Osteoblast (primary cell): ENCODE measurements around the gene CYSRT1. TPM values are rescaled to one million over a fixed set of nuclear protein-coding genes. Genes with fewer than 3 reads are reported as not detected.
"Not testable (repeated sequence)": the region's sequence is repeated elsewhere in the genome, so short reads cannot be mapped to it uniquely, and the experiment has no call there.

Experiments used
- DNase-seq: peaks from one replicate; pipeline ENCODE4 v3.0.0; 2011; ENCODE audit warnings: low spot score, mixed read lengths; ENCODE audit not compliant: insufficient read length; ENCODE audit errors: missing footprints
- H2AFZ ChIP-seq: 2 replicates; pipeline ENCODE4 v1.6.0; 2011; ENCODE audit warnings: mild to moderate bottlenecking, low read length
- H3K27ac ChIP-seq: 2 replicates; pipeline ENCODE4 v1.5.1; 2011; ENCODE audit warnings: mild to moderate bottlenecking, low read depth, low read length, moderate library complexity
- H3K27me3 ChIP-seq: 2 replicates; pipeline ENCODE4 v1.6.0; 2012; ENCODE audit warnings: mild to moderate bottlenecking, control low read depth, inconsistent platforms, low read length, moderate library complexity; ENCODE audit not compliant: insufficient read depth
- H3K36me3 ChIP-seq: 2 replicates; pipeline ENCODE4 v1.5.1; 2011; ENCODE audit warnings: mild to moderate bottlenecking, low read length, control low read depth, moderate library complexity; ENCODE audit not compliant: insufficient read depth
- H3K4me1 ChIP-seq: 2 replicates; pipeline ENCODE4 v1.5.1; 2011; ENCODE audit warnings: mild to moderate bottlenecking, low read length, control low read depth, moderate library complexity; ENCODE audit not compliant: insufficient read depth
- H3K4me2 ChIP-seq: 2 replicates; pipeline ENCODE4 v1.6.0; 2011; ENCODE audit warnings: mild to moderate bottlenecking, low read length; ENCODE audit not compliant: insufficient read depth
- H3K4me3 ChIP-seq: fragments of 200-600 bp; sonication (generic); 3 replicates; pipeline ENCODE4 v1.5.1; 2012; ENCODE audit warnings: mild to moderate bottlenecking, low read length, inconsistent platforms; ENCODE audit not compliant: insufficient read depth
- H3K79me2 ChIP-seq: 2 replicates; pipeline ENCODE4 v1.6.0; 2012; ENCODE audit warnings: mild to moderate bottlenecking, low read length, control low read depth, inconsistent platforms; ENCODE audit not compliant: insufficient read depth
- H3K9me3 ChIP-seq: 2 replicates; pipeline ENCODE4 v1.5.1; 2011; ENCODE audit warnings: low read depth, low read length, control low read depth
- H4K20me1 ChIP-seq: 2 replicates; pipeline ENCODE4 v1.6.0; 2012; ENCODE audit warnings: mild to moderate bottlenecking, low read length, control low read depth; ENCODE audit not compliant: insufficient read depth
- total RNA-seq: library from RNA; depleted of rRNA; stranded (reverse); fragments of >200 nt; gene quantifications from 2 replicates; pipeline ENCODE4 v1.2.3, GENCODE V29; 2012
- TF ChIP-seq, protein P1 (sequence below): IDR thresholded peaks from 2 replicates; pipeline ENCODE4 v1.5.1; 2011; ENCODE audit warnings: mild to moderate bottlenecking, low read depth, low read length, moderate library complexity; ENCODE audit errors: extremely low read depth

The CYSRT1 gene
- total RNA-seq, 1 donor = 1.1 TPM

DNA sequence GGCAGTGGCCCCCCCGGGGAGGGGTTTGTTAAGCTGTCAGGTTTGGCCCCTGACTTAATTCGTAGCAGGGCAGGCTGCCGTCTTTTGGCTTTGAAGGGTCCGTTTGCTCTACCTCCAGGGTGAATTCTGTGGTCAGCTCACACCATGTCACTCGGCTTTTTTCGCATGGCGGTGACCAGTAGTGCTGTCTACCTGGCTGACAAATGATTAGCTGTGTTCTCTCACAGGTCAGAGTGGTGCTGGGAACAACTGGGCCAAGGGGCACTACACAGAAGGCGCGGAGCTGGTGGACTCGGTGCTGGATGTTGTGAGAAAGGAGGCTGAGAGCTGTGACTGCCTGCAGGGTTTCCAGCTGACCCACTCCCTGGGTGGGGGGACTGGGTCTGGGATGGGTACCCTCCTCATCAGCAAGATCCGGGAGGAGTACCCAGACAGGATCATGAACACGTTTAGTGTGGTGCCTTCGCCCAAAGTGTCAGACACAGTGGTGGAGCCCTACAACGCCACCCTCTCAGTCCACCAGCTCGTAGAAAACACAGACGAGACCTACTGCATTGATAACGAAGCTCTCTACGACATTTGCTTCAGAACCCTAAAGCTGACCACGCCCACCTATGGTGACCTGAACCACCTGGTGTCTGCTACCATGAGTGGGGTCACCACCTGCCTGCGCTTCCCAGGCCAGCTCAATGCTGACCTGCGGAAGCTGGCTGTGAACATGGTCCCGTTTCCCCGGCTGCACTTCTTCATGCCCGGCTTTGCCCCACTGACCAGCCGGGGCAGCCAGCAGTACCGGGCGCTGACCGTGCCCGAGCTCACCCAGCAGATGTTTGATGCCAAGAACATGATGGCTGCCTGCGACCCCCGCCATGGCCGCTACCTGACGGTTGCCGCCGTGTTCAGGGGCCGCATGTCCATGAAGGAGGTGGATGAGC is 17.6 kb downstream of the CYSRT1 start:
- TF ChIP-seq, protein P1, sequence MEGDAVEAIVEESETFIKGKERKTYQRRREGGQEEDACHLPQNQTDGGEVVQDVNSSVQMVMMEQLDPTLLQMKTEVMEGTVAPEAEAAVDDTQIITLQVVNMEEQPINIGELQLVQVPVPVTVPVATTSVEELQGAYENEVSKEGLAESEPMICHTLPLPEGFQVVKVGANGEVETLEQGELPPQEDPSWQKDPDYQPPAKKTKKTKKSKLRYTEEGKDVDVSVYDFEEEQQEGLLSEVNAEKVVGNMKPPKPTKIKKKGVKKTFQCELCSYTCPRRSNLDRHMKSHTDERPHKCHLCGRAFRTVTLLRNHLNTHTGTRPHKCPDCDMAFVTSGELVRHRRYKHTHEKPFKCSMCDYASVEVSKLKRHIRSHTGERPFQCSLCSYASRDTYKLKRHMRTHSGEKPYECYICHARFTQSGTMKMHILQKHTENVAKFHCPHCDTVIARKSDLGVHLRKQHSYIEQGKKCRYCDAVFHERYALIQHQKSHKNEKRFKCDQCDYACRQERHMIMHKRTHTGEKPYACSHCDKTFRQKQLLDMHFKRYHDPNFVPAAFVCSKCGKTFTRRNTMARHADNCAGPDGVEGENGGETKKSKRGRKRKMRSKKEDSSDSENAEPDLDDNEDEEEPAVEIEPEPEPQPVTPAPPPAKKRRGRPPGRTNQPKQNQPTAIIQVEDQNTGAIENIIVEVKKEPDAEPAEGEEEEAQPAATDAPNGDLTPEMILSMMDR = no peak
- Histone ChIP-seq H3K27ac (peak overlapping the region; percentile 34), H3K36me3 (peaks cover 20% of the 10 kb centered on the region), H4K20me1 (peaks cover 31% of the 10 kb centered on the region), H2AFZ (no peak overlapping the region), H3K4me3 (peak overlapping the region; percentile 89), H3K4me2 (peak overlapping the region; percentile 88), H3K9me3 (no peaks in the 10 kb centered on the region), H3K79me2 (peaks cover 39% of the 10 kb centered on the region), H3K4me1 (peaks cover 8% of the 10 kb centered on the region), H3K27me3 (no peaks in the 10 kb centered on the region)
- peak; percentile 80 for DNase-seq

DNA sequence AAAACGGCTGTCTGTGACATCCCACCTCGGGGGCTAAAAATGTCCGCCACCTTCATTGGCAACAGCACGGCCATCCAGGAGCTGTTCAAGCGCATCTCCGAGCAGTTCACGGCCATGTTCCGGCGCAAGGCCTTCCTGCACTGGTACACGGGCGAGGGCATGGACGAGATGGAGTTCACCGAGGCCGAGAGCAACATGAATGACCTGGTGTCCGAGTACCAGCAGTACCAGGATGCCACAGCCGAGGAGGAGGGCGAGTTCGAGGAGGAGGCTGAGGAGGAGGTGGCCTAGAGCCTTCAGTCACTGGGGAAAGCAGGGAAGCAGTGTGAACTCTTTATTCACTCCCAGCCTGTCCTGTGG is 18.3 kb downstream of the CYSRT1 start:
- DNase-seq, H3K27me3 ChIP-seq, H2AFZ ChIP-seq, H3K4me1 ChIP-seq, H3K9me3 ChIP-seq, H3K27ac ChIP-seq: not testable (repeated sequence)
- peak overlapping the region; percentile 89 for H3K4me3 ChIP-seq
- peak overlapping the region; percentile 88 for H3K4me2 ChIP-seq
- H3K79me2 ChIP-seq = peaks cover 33% of the 10 kb centered on the region
- peaks cover 31% of the 10 kb centered on the region for H4K20me1 ChIP-seq
- peaks cover 20% of the 10 kb centered on the region for H3K36me3 ChIP-seq

DNA sequence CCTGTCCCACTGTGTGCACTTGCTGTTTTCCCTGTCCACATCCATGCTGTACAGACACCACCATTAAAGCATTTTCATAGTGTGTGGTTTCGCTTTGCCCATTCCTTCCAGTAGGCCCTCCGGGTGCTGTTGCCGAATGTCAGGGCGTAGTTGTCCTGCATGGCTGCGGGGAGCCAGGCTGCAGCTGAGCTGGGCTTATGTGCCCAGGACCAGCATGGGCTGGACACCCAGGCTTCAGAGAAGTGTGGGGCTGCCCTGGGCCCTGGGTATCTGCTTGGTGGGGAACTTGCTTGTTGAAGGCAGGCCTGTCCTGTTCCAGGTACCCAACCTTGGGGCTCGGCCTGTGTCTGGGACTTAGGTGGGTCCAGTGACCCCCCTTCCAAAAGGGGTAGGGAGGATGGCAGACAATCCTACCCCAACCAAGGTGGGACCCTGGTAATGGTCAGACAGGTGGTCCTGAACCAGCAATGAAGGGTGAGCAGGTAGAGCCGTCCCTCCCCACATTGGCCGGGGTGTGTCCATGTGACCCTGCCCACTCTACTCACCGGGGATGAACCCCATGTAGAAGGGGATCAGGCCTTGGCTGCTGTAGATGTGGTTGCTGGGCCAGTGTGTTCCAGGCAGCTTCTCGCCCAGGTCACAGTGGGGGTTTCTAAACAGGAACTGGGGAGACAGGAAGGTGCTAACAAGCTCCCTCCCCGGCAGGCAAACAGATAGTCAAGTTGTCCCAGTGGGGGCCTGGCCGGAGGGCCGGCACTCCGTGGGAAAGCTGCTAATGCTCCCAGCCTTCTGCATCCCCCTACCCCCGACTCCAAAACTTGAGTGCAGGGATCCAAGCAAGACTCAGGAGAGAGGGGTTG is 18.9 kb downstream of the CYSRT1 start:
- H3K4me3 ChIP-seq = no peak overlapping the region
- peaks cover 20% of the 10 kb centered on the region for H3K36me3 ChIP-seq
- no peak overlapping the region for H2AFZ ChIP-seq
- peak; percentile 84 for DNase-seq
- TF ChIP-seq, protein P1 = no peak
- no peak overlapping the region for H3K27ac ChIP-seq
- H3K4me1 ChIP-seq = peaks cover 8% of the 10 kb centered on the region
- H3K27me3 ChIP-seq = no peaks in the 10 kb centered on the region
- H3K9me3 ChIP-seq = no peaks in the 10 kb centered on the region
- peaks cover 26% of the 10 kb centered on the region for H3K79me2 ChIP-seq
- H4K20me1 ChIP-seq = peaks cover 31% of the 10 kb centered on the region
- peak overlapping the region; percentile 4 for H3K4me2 ChIP-seq

DNA sequence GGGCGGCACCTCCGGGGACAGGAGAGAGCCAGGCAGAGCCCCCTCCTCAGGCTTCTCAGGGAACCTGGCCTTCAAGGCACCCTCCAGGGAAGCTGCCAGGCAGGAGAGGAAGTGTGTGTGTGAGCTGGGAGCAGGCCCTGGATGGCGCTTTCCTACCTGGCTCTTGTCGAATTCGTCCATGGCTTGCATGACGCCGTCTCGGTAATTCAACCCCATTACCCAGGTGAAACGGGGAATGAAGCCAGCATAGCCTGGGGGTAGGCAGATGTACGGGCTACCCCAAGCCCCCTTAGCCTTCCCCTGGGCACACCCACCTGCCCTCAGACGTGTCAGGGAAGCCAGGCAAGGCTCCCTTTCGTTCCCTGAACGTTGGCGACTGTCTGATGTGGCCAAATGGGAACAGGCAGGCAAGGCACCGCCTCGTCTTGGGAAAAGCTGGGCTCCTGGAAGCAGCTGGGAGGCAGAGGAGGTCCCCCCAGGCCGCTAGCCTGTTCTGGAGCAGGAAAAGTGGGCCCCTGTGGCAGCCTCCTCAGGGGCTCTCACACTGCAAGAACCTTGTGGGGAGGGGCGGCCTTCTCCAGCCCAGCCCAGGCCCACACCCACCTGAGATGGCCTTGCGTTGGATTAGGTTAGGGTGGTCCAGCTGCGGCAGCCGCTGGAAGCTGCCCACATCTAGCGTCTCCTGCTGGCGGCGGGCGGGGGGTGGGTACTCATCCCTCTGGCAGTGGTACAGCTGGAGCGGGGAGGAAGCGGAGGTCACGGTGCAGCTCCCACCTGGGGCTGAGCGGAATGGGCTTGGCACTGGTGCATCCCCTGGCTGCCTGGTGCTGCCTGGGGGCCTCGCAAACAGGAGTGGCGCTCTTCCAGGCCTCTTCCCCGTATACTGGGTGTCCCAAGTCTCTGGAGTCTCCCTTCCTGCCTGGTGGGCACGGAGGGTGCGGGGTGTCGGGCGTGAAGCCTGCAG is 19.8 kb downstream of the CYSRT1 start:
- Histone ChIP-seq H4K20me1 (peaks cover 31% of the 10 kb centered on the region), H3K4me2 (no peak overlapping the region), H3K27ac (no peak overlapping the region), H3K9me3 (no peaks in the 10 kb centered on the region), H3K4me1 (peaks cover 8% of the 10 kb centered on the region), H3K36me3 (peaks cover 20% of the 10 kb centered on the region), H3K4me3 (no peak overlapping the region), H3K79me2 (peaks cover 23% of the 10 kb centered on the region), H3K27me3 (peaks cover 3% of the 10 kb centered on the region), H2AFZ (no peak overlapping the region)
- TF ChIP-seq, protein P1 = no peak
- peak; percentile 89 for DNase-seq
